IPS-15b (cell line): ENCODE results near the gene SETD4.
"Not testable (repeated sequence)": the region's sequence is repeated elsewhere in the genome, so short reads cannot be mapped to it uniquely, and the experiment has no call there.

ENCODE experiments used
- H3K27me3 ChIP-seq: one replicate; pipeline ENCODE4 v1.6.1; 2013; ENCODE audit warnings: low read length; ENCODE audit not compliant: control insufficient read depth, insufficient read depth
- H3K36me3 ChIP-seq: one replicate; pipeline ENCODE4 v1.6.1; 2013; ENCODE audit warnings: low read length; ENCODE audit not compliant: control insufficient read depth, insufficient read depth
- H3K4me1 ChIP-seq: one replicate; pipeline ENCODE4 v1.6.1; 2013; ENCODE audit warnings: mild to moderate bottlenecking, low read length; ENCODE audit not compliant: control insufficient read depth, insufficient read depth
- H3K4me3 ChIP-seq: one replicate; pipeline ENCODE4 v1.5.1; 2013; ENCODE audit warnings: low read depth, low read length
- H3K9ac ChIP-seq: one replicate; pipeline ENCODE4 v1.6.1; 2013; ENCODE audit warnings: low read depth, mild to moderate bottlenecking, low read length
- H3K9me3 ChIP-seq: one replicate; pipeline ENCODE4 v1.6.1; 2013; ENCODE audit warnings: mild to moderate bottlenecking, low read length; ENCODE audit not compliant: control insufficient read depth, insufficient read depth

Gene SETD4, protein sequence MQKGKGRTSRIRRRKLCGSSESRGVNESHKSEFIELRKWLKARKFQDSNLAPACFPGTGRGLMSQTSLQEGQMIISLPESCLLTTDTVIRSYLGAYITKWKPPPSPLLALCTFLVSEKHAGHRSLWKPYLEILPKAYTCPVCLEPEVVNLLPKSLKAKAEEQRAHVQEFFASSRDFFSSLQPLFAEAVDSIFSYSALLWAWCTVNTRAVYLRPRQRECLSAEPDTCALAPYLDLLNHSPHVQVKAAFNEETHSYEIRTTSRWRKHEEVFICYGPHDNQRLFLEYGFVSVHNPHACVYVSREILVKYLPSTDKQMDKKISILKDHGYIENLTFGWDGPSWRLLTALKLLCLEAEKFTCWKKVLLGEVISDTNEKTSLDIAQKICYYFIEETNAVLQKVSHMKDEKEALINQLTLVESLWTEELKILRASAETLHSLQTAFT

GRCh38 chr21:36060159-36060921, at the start of gene SETD4:
SETD4 (minus strand) TSS chr21:36060526; CDS start chr21:36058888, 1,638 bp downstream.
- Histone ChIP-seq H3K9me3 (no peaks in the 10 kb centered on the region), H3K36me3 (peaks cover 16% of the 10 kb centered on the region), H3K9ac (peak within 1 kb of the TSS; percentile 83), H3K27me3 (no peaks in the 10 kb centered on the region), H3K4me3 (peak within 1 kb of the TSS; percentile 99), H3K4me1 (peaks cover 6% of the 10 kb centered on the region)

DNA sequence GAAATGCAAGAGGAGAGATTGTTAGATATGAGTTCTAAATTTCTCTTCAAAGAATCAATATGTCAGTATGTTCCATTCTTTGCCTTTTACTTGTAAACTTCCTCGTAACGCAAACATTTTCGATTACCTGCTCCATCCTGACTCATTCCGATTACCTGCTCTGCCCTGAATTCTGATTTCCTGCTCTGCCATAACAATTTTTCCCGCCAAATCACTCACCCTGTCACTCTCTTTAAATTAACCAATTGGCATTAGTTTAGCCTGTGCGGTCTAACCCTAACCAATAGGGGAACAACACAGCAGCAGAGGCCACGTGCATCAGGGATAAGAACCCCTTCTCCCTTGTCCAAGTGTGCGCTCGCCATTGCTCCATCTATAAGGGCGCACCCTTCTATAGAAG, 49.5 kb upstream of the SETD4 start:
- no peaks in the 10 kb centered on the region for H3K27me3 ChIP-seq
- H3K9me3 ChIP-seq: no peaks in the 10 kb centered on the region
- no peak overlapping the region for H3K9ac ChIP-seq
- H3K4me3 ChIP-seq: no peak overlapping the region
- peaks cover 13% of the 10 kb centered on the region for H3K4me1 ChIP-seq
- H3K36me3 ChIP-seq: peaks cover 16% of the 10 kb centered on the region

GRCh38 chr21:36105327-36105842, 45.1 kb upstream of the SETD4 start:
- H3K27me3 ChIP-seq: no peaks in the 10 kb centered on the region
- H3K9me3 ChIP-seq: no peaks in the 10 kb centered on the region
- H3K9ac ChIP-seq: peak overlapping the region; percentile 96
- H3K4me3 ChIP-seq: peak overlapping the region; percentile 97
- peaks cover 15% of the 10 kb centered on the region for H3K4me1 ChIP-seq
- peaks cover 11% of the 10 kb centered on the region for H3K36me3 ChIP-seq

DNA sequence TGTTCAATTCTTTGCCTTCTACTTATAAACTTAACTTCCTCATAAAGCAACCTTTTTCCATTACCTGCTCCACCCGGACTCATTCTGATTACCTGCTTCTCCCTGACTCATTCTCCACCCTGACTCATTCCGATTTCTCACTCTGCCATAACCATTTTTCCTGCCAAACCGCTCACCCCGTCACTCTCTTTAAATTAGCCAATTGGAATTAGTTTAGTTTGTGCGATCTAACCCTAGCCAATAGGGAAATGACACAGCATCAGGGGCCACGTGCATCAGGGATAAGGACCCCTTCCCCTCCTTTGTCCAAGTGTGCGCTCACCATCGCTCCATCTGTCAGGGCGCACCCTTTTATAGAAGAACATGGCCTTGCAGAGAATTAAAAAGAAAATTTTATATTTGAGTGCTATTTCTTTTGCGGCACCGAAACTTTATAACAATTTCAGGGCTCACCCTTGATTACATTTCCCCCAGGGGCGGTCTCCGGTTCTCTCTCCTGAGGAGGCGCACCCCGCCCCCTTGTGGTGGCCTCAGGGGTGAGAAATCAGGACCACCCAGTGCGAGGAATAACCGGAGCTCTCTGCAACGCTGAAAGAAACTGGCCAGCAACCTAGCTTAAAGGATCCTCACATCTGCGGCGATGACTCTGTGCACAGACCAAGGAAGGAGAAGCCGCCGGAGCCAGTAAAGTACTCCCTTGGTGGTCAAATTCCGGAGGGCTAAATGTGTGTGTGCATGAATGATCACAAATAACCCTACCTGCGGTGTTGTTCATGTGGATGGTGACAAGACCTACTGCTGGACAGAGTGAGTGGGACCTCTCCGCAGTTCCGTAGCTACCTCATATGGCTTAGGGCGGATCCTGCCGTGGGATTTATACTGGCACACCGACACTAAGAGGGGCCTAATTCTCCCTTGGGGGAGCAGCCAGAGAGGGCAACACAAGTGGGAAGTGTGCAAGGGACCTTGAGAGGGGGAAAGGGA, 44.3 kb upstream of the SETD4 start:
- H3K36me3 ChIP-seq: peaks cover 10% of the 10 kb centered on the region
- H3K4me1 ChIP-seq: peaks cover 12% of the 10 kb centered on the region
- H3K9me3 ChIP-seq: no peaks in the 10 kb centered on the region
- H3K4me3 ChIP-seq: peak overlapping the region; percentile 97
- peak overlapping the region; percentile 96 for H3K9ac ChIP-seq
- no peaks in the 10 kb centered on the region for H3K27me3 ChIP-seq

GRCh38 chr21:36103434-36103833, 43.1 kb upstream of the SETD4 start:
- Histone ChIP-seq H3K9ac (no peak overlapping the region), H3K9me3 (no peaks in the 10 kb centered on the region), H3K27me3 (no peaks in the 10 kb centered on the region), H3K4me1 (peaks cover 21% of the 10 kb centered on the region), H3K4me3 (no peak overlapping the region), H3K36me3 (peaks cover 6% of the 10 kb centered on the region)

- H3K4me1 ChIP-seq: peaks cover 39% of the 10 kb centered on the region
Observed at GRCh38 chr21:36100971-36101641, 40.8 kb upstream of the SETD4 start.

DNA sequence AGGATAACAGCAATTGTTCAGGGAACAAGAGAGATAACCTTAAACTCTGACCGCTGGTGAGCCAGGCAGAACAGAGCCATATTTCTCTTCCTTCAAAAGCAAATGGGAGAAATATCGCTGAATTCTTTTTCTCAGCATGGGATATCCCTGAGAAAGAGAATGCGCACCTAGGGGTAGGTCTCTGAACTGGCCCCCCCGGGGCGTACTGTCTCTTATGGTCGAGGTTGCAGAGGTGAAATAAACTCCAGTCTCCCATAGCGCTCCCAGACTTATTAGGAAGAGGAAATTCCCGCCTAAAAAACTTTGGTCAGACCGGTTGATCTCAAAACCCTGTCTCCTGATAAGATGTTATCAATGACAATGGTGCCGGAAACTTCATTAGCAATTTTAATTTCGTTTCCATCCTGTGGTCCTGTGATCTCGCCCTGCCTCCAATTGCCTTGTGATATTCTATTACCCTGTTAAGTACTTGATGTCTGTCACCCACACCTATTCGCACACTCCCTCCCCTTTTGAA, 39.4 kb upstream of the SETD4 start:
- peaks cover 41% of the 10 kb centered on the region for H3K4me1 ChIP-seq
- not testable (repeated sequence) for H3K4me3 ChIP-seq, H3K36me3 ChIP-seq, H3K27me3 ChIP-seq, H3K9ac ChIP-seq, H3K9me3 ChIP-seq

More at GRCh38 chr21:36100971-36101641, 40.8 kb upstream of the SETD4 start:
- Histone ChIP-seq H3K36me3 (no peaks in the 10 kb centered on the region), H3K27me3 (no peaks in the 10 kb centered on the region), H3K4me3 (no peak overlapping the region), H3K9me3 (no peaks in the 10 kb centered on the region), H3K9ac (no peak overlapping the region)

DNA sequence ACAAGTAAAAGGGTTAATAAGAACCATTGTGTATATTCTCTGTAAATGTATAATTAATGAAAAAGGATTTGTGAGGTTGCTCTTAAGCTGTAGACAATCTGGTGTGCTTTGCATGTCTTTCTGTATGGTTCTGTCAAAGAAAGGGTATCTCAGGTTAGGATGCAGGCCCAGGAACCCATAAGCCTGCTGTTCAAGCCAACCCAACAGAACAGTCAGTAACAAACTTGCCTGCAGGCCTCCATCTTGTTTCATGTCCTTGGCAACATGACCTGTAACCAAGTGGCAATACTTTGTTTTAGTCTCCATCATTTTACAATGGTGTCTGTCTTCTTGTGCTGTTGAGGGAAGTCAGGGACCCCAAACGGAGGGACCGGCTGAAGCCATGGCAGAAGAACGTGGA, 38.7 kb upstream of the SETD4 start:
- Histone ChIP-seq H3K4me1 (peaks cover 41% of the 10 kb centered on the region), H3K9me3 (peaks cover 3% of the 10 kb centered on the region), H3K9ac (peak overlapping the region; percentile 30), H3K4me3 (no peak overlapping the region), H3K36me3 (no peaks in the 10 kb centered on the region), H3K27me3 (no peaks in the 10 kb centered on the region)

DNA sequence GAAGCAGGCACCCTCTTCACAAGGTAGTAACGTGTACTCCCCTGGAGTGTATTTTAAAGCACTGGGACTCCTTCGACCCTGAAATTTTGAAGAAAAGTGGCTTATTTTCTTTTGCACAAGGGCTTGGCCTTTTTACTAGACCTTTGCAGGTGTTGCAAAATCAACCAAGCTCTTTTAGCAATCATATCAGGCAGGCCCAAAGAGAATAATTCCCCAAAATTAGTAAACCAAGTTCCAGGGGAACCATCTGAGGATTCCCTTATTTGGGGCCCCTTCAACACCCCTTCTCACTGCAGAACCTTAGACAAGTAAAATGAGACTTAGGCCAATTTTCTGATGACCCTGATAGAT, 37.8 kb upstream of the SETD4 start:
- peaks cover 9% of the 10 kb centered on the region for H3K9me3 ChIP-seq
- H3K27me3 ChIP-seq: no peaks in the 10 kb centered on the region
- peak overlapping the region; percentile 4 for H3K9ac ChIP-seq
- no peaks in the 10 kb centered on the region for H3K36me3 ChIP-seq
- H3K4me1 ChIP-seq: peaks cover 41% of the 10 kb centered on the region
- peak overlapping the region; percentile 3 for H3K4me3 ChIP-seq

- Histone ChIP-seq H3K9ac (peak overlapping the region; percentile 4), H3K36me3 (no peaks in the 10 kb centered on the region), H3K4me1 (peaks cover 41% of the 10 kb centered on the region), H3K4me3 (peak overlapping the region; percentile 3), H3K27me3 (no peaks in the 10 kb centered on the region), H3K9me3 (peaks cover 15% of the 10 kb centered on the region)
Observed at GRCh38 chr21:36097427-36098181, 37.3 kb upstream of the SETD4 start.
